GF-D8 (cell line): Measurements from ENCODE around the gene HCRTR2.

Experiments used
- DNase-seq: peaks from one replicate; lab custom pipeline; 2025; lab: John Stamatoyannopoulos, UW

Gene HCRTR2

GRCh38 chr6:55327169-55327568 is 152.9 kb downstream of the HCRTR2 start, which contains the start of gene GFRAL:
GFRAL (plus strand) TSS chr6:55327469; CDS start chr6:55327555, 86 bp downstream.
- DNase-seq, result no peak
